Pancreas (tissue), 10 donors: Measurements from ENCODE around the gene RNF19B. TPM values are rescaled to one million over a fixed set of nuclear protein-coding genes. Genes with fewer than 3 reads are reported as not detected.

Experiments
- ATAC-seq, 4 donors: fragments of 200-7000 bp; cut with Tn5 transposase; one replicate each; pipeline versions ENCODE4 v1.8.0 to v1.9.1; 2020; ENCODE audit warnings: mild to moderate bottlenecking in 4 of 4, moderate library complexity in 4 of 4
- DNase-seq, 6 donors: peaks; one replicate each; pipeline ENCODE4 v3.0.0-alpha.2; 2020
- FAIRE-seq: peaks from 2 replicates; lab custom pipeline; 2012; peaks lifted over from hg19 to GRCh38; lab: Jason Lieb, UNC
- H3K27ac ChIP-seq, 4 donors: fragments of 200-600 bp; sonication (generic); 1 replicate in 3 of 4; 2 replicates in 1 of 4; pipeline versions ENCODE4 v1.5.0 to v1.8.0; 2020
- H3K27me3 ChIP-seq, 4 donors: fragments of 200-600 bp; one replicate each; pipeline ENCODE4 v1.8.0; 2021
- H3K36me3 ChIP-seq, 3 donors: fragments of 200-600 bp; sonication (generic) in 1 of 3; one replicate each; pipeline versions ENCODE4 v1.5.0 to v1.8.0; 2020 to 2021
- H3K4me1 ChIP-seq, 3 donors: fragments of 200-600 bp; one replicate each; pipeline ENCODE4 v1.8.0; 2021
- H3K4me3 ChIP-seq, 4 donors: fragments of 200-600 bp; sonication (generic) in 2 of 4; one replicate each; pipeline versions ENCODE4 v1.5.0 to v1.8.0; 2020 to 2021
- H3K9me3 ChIP-seq, 4 donors: fragments of 200-600 bp; one replicate each; pipeline ENCODE4 v1.8.0; 2021
- CTCF ChIP-seq, 4 donors: fragments of 200-600 bp; sonication (generic) in 3 of 4; IDR thresholded peaks; one replicate each; pipeline versions ENCODE4 v1.5.0 to v1.8.0; 2021; ENCODE audit warnings: antibody characterized with exemption in 4 of 4
- WGBS, 2 donors: extraction: QIAGEN DNeasy Blood & Tissue Kit; methylation state at CpG; one replicate each; pipeline ENCODE4 v1.1.7; 2013; 5-methylcytosine and 5-hydroxymethylcytosine counted together
- intact Hi-C, 3 donors: fragments of 100-400 bp; cut with DNase I; formaldehyde crosslinking; loops; one replicate each; pipeline versions ENCODE4 v1.11.1 to v1.14.2; 2022
- polyA plus RNA-seq, 2 donors: library from polyadenylated mRNA; stranded (reverse); fragments of 200-250 nt; gene quantifications; one replicate each; pipeline ENCODE4 v1.2.3, GENCODE V29; 2013
- total RNA-seq, 6 donors: library from RNA; stranded (reverse); fragmentation: NEBNext Ultra II Directional in 4 of 6; extraction: Animal tissue kit (Norgen Biotek cat#: 25700) in 4 of 6; gene quantifications; one replicate each; pipeline versions ENCODE4 v1.2.1 to v1.2.4, GENCODE V29; 2021 to 2023
- donor health status: healthy with polysubstance abuse.
- donor health status: DM: no; HTN: no; CAD: no; lungs with moderate emphysema.
- donor health status: DM: no; HTN: no; CAD: no.
- donor health status: control.
- donor health status: control.
- donor health status: Bipolar disorder and iron deficiency.
- donor health status: DM: yes; HTN: yes; CAD: no.
- donor health status: DM: no; HTN: no; CAD: no.
- donor health status: DM: no; HTN: no; CAD: no.
- donor health status: DM: yes; HTN: yes; CAD: no.

Gene RNF19B
- total and polyA plus RNA-seq, 8 donors, result 2.3 to 16.3 (median 8.0) TPM

GRCh38 chr1:32984090-32984454, 19.5 kb upstream of the RNF19B start:
- intact Hi-C loops, result no loop called here
- Histone ChIP-seq H3K36me3 (no peaks in the 10 kb centered on the region), H3K4me3 (no peak overlapping the region), H3K27ac (no peak overlapping the region), H3K4me1 (peaks cover 0 to 19% (median 0%) of the 10 kb centered on the region in 3 donors), H3K9me3 (no peaks in the 10 kb centered on the region), H3K27me3 (no peaks in the 10 kb centered on the region)
- DNase-seq (no peak), ATAC-seq (no peak), FAIRE-seq (no peak)
- TF ChIP-seq CTCF (IDR thresholded peaks at IDR 0.05), result no peak
- 82 to 84% methylated on average over 4 of the region's 4 CpGs for WGBS, 2 donors

- DNase-seq, result no peak
- no peak overlapping the region for H3K27ac ChIP-seq
- intact Hi-C loops, result no loop called here
- FAIRE-seq, result no peak
- peaks cover 0 to 13% (median 0%) of the 10 kb centered on the region in 3 donors for H3K4me1 ChIP-seq
- no peak for TF ChIP-seq CTCF (IDR thresholded peaks at IDR 0.05)
- H3K9me3 ChIP-seq, result no peaks in the 10 kb centered on the region
- WGBS, 2 donors, result 75 to 88% methylated on average over 3 of the region's 3 CpGs
- no peaks in the 10 kb centered on the region for H3K27me3 ChIP-seq
- no peaks in the 10 kb centered on the region for H3K36me3 ChIP-seq
- no peak overlapping the region for H3K4me3 ChIP-seq
- no peak for ATAC-seq
Observed at GRCh38 chr1:32983020-32983419, 18.4 kb upstream of the RNF19B start.

GRCh38 chr1:32981003-32981901, 16.6 kb upstream of the RNF19B start:
- TF ChIP-seq CTCF (IDR thresholded peaks at IDR 0.05), result no peak
- intact Hi-C loops, result no loop called here
- Histone ChIP-seq H3K27ac (peak overlapping the region; percentile 40 to 87 (median 70)), H3K4me3 (no peak overlapping the region), H3K27me3 (no peaks in the 10 kb centered on the region), H3K4me1 (peaks cover 0 to 13% (median 0%) of the 10 kb centered on the region in 3 donors), H3K9me3 (no peaks in the 10 kb centered on the region), H3K36me3 (no peaks in the 10 kb centered on the region)
- no peak for FAIRE-seq
- DNase-seq, result peak in 5 of 6 donors; percentile 46 to 73 (median 69)
- ATAC-seq, result peak; percentile 83 to 95 (median 92)
- WGBS, 2 donors, result 25 to 34% methylated on average over 8 of the region's 8 CpGs

- ATAC-seq (no peak), DNase-seq (no peak), FAIRE-seq (no peak)
- TF ChIP-seq CTCF (IDR thresholded peaks at IDR 0.05), result no peak
- peak overlapping the region in 2 of 4 donors; percentile 83 to 87 for H3K27ac ChIP-seq
- H3K4me1 ChIP-seq, result peaks cover 0 to 13% (median 0%) of the 10 kb centered on the region in 3 donors
- intact Hi-C loops, result no loop called here
- no peak overlapping the region for H3K4me3 ChIP-seq
- no peaks in the 10 kb centered on the region for H3K27me3 ChIP-seq
- no peaks in the 10 kb centered on the region for H3K36me3 ChIP-seq
- H3K9me3 ChIP-seq, result no peaks in the 10 kb centered on the region
- 87 to 93% methylated on average over 10 of the region's 10 CpGs for WGBS, 2 donors
Observed at GRCh38 chr1:32980080-32980479, 15.5 kb upstream of the RNF19B start.

- FAIRE-seq, result no peak
- intact Hi-C loops, result no loop called here
Observed at GRCh38 chr1:32978854-32979253, 14.2 kb upstream of the RNF19B start.

More at GRCh38 chr1:32978854-32979253, 14.2 kb upstream of the RNF19B start:
- no peak for DNase-seq
- Histone ChIP-seq H3K4me1 (peaks cover 0 to 13% (median 0%) of the 10 kb centered on the region in 3 donors), H3K4me3 (no peak overlapping the region), H3K27me3 (no peaks in the 10 kb centered on the region), H3K27ac (no peak overlapping the region), H3K36me3 (no peaks in the 10 kb centered on the region), H3K9me3 (no peaks in the 10 kb centered on the region)
- TF ChIP-seq CTCF (IDR thresholded peaks at IDR 0.05), result no peak
- WGBS, 2 donors, result 78 to 81% methylated on average over 4 of the region's 4 CpGs
- ATAC-seq, result no peak
